SU-DHL-6 (cell line): Measurements from ENCODE around the gene FBN1.

ENCODE experiments used
- H2AFZ ChIP-seq: fragments of 200-600 bp; sonication (generic); 2 replicates; pipeline ENCODE4 v1.6.1; 2014; ENCODE audit warnings: low read depth, mild to moderate bottlenecking, moderate library complexity, mixed read lengths, antibody characterized with exemption, low read length; ENCODE audit not compliant: severe bottlenecking
- H3F3A ChIP-seq: fragments of 200-600 bp; shearing (Covaris generic); 2 replicates; pipeline ENCODE4 v1.6.0; 2016; ENCODE audit warnings: antibody characterized with exemption, mild to moderate bottlenecking; ENCODE audit not compliant: insufficient read depth
- H3K27ac ChIP-seq: fragments of 200-600 bp; sonication (generic); 2 replicates; pipeline ENCODE4 v1.5.1; 2016; ENCODE audit warnings: low read depth, mild to moderate bottlenecking, low read length, moderate library complexity, mixed read lengths
- H3K27me3 ChIP-seq: fragments of 200-600 bp; sonication (generic), shearing (Covaris generic); 2 replicates; pipeline ENCODE4 v1.6.0; 2014; ENCODE audit warnings: mild to moderate bottlenecking, low read length
- H3K36me3 ChIP-seq: fragments of 200-600 bp; sonication (generic); 2 replicates; pipeline ENCODE4 v1.6.1; 2014; ENCODE audit warnings: mild to moderate bottlenecking, low read length, mixed read lengths
- H3K4me2 ChIP-seq: fragments of 300-600, 200-600 bp; shearing (Covaris generic), sonication (generic); 2 replicates; pipeline ENCODE4 v1.6.0; 2014; ENCODE audit warnings: low read length, low read depth, mild to moderate bottlenecking; ENCODE audit not compliant: poor library complexity, severe bottlenecking
- H3K4me3 ChIP-seq: fragments of 200-600 bp; sonication (generic); 2 replicates; pipeline ENCODE4 v1.5.1; 2014; ENCODE audit warnings: antibody characterized with exemption, low read length, mild to moderate bottlenecking, mixed read lengths; ENCODE audit not compliant: insufficient read depth, poor library complexity, severe bottlenecking
- H3K79me2 ChIP-seq: fragments of 200-600 bp; sonication (generic); 2 replicates; pipeline ENCODE4 v1.6.1; 2014; ENCODE audit warnings: mild to moderate bottlenecking, low read length, moderate library complexity; ENCODE audit not compliant: insufficient read depth
- H3K9ac ChIP-seq: fragments of 200-600 bp; sonication (generic); 2 replicates; pipeline ENCODE4 v1.7.0; 2014; ENCODE audit warnings: mild to moderate bottlenecking, low read length
- H3K9me2 ChIP-seq: fragments of 200-600 bp; sonication (generic); replicated peaks from 2 replicates; pipeline ENCODE4 v1.6.1; 2014; ENCODE audit warnings: low read length; ENCODE audit not compliant: insufficient read depth
- H3K9me3 ChIP-seq: fragments of 200-600 bp; sonication (generic); 2 replicates; pipeline ENCODE4 v1.6.1; 2014; ENCODE audit warnings: low read length, mixed read lengths; ENCODE audit not compliant: insufficient read depth
- H4K20me1 ChIP-seq: fragments of 200-600 bp; sonication (generic); 2 replicates; pipeline ENCODE4 v1.6.1; 2014; ENCODE audit warnings: low read depth, mild to moderate bottlenecking, antibody characterized with exemption, low read length, moderate library complexity, mixed read lengths
- EZH2phosphoT487 ChIP-seq: fragments of 200-600 bp; sonication (generic), shearing (Covaris generic); conservative IDR thresholded peaks from 2 replicates; pipeline ENCODE4 v1.6.1; 2018; ENCODE audit warnings: mild to moderate bottlenecking, antibody characterized with exemption, low read length, moderate library complexity, mixed read lengths
- TF ChIP-seq, protein P1 (sequence below): fragments of 200-600 bp; sonication (generic); IDR thresholded peaks from one replicate; pipeline ENCODE4 v1.5.1; 2017; ENCODE audit warnings: antibody characterized with exemption, mild to moderate bottlenecking, low read length, moderate library complexity; ENCODE audit not compliant: insufficient read depth, poor library complexity, severe bottlenecking

The FBN1 gene

DNA sequence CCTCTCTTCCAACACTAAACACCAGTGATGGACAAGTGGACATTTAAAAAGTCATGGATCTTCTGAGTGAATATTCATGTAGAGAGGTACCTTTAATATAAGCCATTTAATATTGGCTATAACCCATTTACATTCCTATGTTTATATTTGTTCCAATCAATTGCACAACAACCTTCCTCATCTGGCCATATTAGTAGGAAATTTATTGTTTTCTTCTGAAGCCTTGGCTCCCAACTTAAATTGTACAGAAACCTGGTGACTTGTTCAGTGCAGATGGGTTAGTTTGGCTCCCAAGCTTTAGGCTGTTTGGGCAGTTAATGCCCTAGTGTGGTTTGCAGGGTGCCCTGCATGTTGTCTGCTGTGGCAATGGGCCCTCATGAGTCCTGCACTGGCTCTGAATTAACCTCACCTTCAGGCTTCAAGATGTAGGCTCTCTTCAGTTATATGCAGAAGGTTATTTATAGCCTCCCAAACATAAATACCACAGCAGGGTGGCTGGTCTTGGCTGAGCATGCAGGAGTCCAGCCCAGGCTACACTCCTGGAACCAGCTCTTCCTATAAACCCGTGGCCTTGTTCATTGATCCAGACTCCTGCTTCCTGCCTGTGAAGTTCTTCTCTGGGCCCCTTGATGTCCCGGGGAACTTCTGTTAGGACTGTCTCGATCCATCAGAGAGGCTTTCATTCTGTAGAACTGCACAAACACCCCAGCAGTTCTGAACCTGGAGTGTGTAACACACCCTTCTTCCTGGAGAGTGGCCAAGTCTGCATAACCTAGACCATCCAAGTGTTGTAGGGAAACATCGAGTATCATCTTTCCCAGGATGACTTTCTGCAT is 257.3 kb downstream of the FBN1 start:
- H3K9me2 ChIP-seq: no peaks in the 10 kb centered on the region
- no peaks in the 10 kb centered on the region for H3K27me3 ChIP-seq
- H3K79me2 ChIP-seq: no peaks in the 10 kb centered on the region
- no peaks in the 10 kb centered on the region for H3K36me3 ChIP-seq
- no peaks in the 10 kb centered on the region for H3F3A ChIP-seq
- no peak overlapping the region for H2AFZ ChIP-seq
- no peak overlapping the region for H3K4me3 ChIP-seq
- no peak overlapping the region for H3K9ac ChIP-seq
- H3K27ac ChIP-seq: no peak overlapping the region
- no peaks in the 10 kb centered on the region for H4K20me1 ChIP-seq
- H3K9me3 ChIP-seq: no peaks in the 10 kb centered on the region
- no peak overlapping the region for H3K4me2 ChIP-seq
- TF ChIP-seq, protein P1, sequence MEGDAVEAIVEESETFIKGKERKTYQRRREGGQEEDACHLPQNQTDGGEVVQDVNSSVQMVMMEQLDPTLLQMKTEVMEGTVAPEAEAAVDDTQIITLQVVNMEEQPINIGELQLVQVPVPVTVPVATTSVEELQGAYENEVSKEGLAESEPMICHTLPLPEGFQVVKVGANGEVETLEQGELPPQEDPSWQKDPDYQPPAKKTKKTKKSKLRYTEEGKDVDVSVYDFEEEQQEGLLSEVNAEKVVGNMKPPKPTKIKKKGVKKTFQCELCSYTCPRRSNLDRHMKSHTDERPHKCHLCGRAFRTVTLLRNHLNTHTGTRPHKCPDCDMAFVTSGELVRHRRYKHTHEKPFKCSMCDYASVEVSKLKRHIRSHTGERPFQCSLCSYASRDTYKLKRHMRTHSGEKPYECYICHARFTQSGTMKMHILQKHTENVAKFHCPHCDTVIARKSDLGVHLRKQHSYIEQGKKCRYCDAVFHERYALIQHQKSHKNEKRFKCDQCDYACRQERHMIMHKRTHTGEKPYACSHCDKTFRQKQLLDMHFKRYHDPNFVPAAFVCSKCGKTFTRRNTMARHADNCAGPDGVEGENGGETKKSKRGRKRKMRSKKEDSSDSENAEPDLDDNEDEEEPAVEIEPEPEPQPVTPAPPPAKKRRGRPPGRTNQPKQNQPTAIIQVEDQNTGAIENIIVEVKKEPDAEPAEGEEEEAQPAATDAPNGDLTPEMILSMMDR: no peak
- TF ChIP-seq EZH2phosphoT487: no peak

DNA sequence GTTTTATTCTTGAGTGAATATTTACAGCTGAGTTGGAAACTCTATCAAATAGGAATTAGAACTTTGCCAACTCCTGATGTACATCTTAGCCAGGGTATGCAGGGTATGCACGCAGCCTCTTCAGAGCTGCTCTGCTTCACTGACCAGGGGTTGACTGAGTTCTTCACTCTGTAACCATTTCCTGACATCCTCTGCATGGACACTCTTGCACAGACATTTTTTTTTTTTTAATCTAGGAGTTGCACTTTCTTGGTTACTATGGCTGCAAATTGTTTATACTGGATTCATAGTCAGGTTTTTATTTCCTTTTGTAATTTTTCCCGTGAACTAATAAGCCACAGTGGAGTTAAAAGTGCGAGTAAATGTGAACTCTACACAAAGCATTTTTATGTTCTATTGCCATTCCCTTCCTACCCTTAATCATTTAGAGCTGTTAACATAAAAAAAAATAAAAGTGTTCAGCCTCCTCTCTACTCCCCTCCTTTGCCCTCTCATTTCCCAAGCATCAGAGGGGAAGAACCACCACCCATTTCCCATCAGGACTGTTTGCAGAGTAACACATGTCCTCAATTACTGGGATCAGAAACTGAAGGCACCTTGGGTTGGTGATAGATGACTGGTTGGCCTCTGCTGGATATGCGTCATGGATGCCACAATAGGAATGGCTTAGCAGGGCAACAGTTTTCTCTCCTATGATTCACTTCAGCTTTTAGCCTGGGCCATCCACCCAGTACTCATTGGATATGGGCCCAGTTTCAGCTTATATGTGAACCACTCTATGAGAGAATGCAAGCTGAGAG is 260.3 kb downstream of the FBN1 start:
- no peaks in the 10 kb centered on the region for H3K27me3 ChIP-seq
- H3K36me3 ChIP-seq: no peaks in the 10 kb centered on the region
- no peak overlapping the region for H2AFZ ChIP-seq
- H3F3A ChIP-seq: no peaks in the 10 kb centered on the region
- no peak overlapping the region for H3K27ac ChIP-seq
- no peak for TF ChIP-seq EZH2phosphoT487
- TF ChIP-seq, protein P1: no peak
- no peaks in the 10 kb centered on the region for H3K9me3 ChIP-seq
- H3K9me2 ChIP-seq: no peaks in the 10 kb centered on the region
- no peak overlapping the region for H3K4me2 ChIP-seq
- H4K20me1 ChIP-seq: no peaks in the 10 kb centered on the region
- no peaks in the 10 kb centered on the region for H3K79me2 ChIP-seq
- H3K4me3 ChIP-seq: no peak overlapping the region
- H3K9ac ChIP-seq: no peak overlapping the region

DNA sequence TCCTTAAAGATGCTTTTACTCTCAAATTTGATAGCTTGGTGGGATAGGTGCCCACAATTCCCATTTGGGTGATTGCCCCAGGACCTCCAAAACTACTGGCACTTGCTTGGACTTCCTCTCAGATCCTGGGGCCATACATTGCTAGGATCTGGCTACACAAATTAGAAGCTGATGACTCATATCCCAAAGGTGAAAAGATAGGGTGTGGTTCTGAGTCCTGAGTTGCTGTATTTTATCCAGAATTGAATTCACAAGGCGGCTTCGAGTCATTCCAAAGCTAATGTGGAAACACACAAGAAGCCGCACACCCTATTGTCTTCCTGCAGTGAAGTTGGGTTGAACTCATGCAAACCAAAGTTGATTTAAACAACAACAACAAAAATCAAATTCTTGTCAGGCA is 260.9 kb downstream of the FBN1 start:
- no peaks in the 10 kb centered on the region for H3K36me3 ChIP-seq
- H3K27ac ChIP-seq: no peak overlapping the region
- H3K9me2 ChIP-seq: no peaks in the 10 kb centered on the region
- no peak overlapping the region for H3K4me2 ChIP-seq
- H3K9ac ChIP-seq: no peak overlapping the region
- H3K27me3 ChIP-seq: no peaks in the 10 kb centered on the region
- no peak for TF ChIP-seq EZH2phosphoT487
- TF ChIP-seq, protein P1: no peak
- no peak overlapping the region for H3K4me3 ChIP-seq
- no peaks in the 10 kb centered on the region for H3F3A ChIP-seq
- H4K20me1 ChIP-seq: no peaks in the 10 kb centered on the region
- no peak overlapping the region for H2AFZ ChIP-seq
- no peaks in the 10 kb centered on the region for H3K79me2 ChIP-seq
- no peaks in the 10 kb centered on the region for H3K9me3 ChIP-seq
